Retina (tissue), 1 donor: ENCODE measurements around the gene KASH5.
A peak's percentile ranks its signal among the peaks of the same experiment; 100 is the strongest.

Experiments used
- DNase-seq: peaks from one replicate; pipeline ENCODE4 v3.0.0-alpha.2; 2016

The KASH5 gene

DNA sequence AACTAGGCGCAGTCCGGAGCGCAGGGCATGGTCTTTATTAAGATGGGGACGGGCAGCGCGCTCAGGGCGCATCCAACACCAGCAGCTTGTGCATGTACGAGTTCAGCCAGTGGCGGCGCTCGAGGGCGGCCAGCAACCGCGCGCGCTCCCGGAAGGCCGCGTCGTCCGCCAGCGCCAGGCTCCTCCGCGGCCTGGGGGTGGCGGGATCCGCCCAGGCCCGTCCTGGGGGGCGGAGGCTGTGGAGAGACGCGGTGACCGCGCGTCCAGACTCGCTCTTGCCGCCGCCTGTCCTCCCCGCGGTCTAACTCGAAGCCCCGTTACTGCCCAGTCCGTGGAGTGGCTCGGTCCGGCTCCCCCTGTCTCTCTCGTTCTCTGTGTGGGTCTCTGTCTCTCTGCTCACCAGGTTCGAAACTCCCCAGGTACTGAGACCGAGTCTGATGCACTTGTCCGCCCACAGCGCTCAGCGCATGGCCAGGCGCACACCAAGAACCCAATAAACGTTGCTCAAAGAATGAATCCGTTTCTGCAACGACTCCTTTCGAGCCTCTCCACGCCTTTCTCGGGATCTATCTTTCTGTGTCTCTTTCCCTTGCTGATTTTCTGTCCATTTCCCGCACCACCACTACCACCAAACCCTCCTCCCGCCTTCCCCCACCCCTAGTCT lies 34.5 kb downstream of the KASH5 start:
- peak; percentile 89 for DNase-seq

DNA sequence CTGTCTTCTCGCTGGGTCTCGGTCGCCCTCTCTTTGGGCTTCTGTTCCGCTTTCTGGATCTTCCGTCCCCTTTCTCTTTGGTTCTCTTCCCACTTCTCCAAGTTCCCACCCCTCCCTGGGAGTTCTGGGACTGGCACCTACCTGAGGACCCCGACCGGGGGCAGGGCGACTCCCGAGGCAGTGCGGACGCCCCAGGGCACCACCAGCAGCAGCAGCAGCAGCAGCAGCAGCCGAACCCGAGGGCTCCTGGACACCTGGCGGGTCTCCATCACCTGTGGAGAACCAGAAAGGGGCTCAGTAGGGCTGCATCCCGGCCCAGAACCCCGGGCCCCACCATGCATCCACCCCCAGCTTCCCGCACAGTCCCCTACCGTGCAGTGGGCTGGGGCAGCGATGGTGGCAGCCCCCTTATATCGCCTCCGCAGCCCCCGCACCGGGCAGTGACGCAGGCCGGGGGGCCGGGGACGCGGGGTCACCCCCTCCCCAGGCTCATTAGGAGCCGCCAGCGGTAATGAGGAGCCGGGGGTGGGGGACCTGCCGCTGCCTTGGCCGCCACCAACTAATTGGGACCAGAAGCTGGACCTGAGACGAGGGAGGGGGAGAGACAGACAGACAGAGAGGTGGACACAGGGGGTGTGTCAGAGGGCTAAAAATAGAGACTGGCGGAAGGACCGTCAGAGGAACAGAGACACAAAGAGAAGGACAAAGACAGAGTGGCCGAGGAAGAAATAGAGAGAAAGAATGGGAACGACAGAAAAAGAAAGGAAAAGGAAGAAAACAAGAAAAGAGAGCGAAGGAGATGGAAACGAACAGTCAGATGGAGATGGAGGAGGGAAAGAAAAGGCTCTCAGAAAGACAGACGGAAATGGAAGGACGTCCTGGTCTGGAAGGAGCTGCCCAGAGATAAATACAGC lies 35.3 kb downstream of the KASH5 start, which contains the start of gene PTH2:
TSS of gene PTH2 (minus strand) at position 371 of the 914 bp plus-strand sequence. CDS start at position 269, 102 bp downstream.
- no peak for DNase-seq

DNA sequence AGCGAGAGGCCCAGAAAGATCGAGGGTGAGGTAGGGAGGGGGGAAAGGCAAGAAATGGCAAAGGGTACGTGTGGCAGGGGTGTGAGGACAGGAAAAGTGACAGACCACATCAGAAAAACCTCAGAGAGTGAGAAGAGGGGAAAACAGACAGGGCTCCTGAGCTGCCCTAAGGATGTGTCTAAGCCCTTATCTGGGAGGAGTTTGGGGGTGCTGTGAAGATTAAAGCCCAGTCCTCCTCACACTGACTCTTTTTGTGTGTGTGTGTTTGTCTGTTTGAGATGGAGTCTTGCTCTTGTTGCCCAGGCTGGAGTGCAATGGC lies 35.9 kb downstream of the KASH5 start:
- DNase-seq, result no peak

DNA sequence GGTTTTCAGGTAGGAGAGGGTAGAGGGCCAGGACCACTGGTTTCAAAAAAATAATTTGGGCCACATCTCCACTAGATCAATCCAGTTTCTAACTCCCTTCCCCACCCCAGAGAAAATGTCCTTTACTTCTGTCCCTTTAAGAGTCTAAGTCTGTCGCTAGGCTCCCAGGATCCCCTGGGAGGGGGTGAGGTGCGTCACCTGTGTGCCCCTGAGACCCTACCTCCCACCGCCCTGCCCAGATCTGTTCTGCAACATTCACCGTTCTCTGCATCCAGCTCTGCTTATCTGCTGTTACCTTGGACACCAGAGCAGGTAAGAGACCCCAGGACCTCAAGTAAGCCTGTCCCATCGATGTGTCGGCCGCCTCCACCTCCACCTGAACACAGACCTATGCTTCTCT lies 37.1 kb downstream of the KASH5 start, which contains the start of gene GFY:
TSS of gene GFY (plus strand) at position 211 of the 400 bp plus-strand sequence. CDS start 1,043 bp downstream, outside the sequence.
- DNase-seq, result no peak

DNA sequence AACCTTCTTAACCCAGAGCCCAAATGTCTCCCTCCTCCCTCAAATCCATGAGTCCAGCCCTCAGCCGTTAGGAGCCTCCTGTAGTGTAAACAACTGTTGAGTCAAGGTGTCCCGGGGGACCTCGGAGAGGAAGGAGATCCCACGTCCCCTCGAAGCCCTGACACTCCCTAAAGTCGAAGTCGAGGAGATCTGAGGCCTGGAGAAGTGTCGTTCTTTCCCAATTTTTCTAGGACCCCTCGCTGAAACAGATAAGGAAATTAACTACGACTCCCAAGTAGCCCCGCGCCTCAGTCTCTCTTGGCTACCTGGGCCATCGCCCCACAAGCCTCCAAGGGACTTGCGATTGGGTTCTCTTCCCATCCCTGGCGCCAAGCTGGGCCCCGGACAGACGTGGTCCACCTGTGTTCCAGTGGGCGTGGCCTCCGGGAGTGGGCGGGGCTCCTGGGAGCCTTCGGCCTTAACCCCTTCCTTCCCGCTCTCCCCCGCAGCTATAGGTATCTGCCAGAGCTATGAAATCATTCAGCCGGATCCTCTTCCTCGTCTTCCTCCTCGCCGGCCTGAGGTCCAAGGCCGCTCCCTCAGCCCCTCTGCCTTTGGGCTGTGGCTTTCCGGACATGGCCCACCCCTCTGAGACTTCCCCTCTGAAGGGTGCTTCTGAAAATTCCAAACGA lies 38.0 kb downstream of the KASH5 start:
- no peak for DNase-seq

DNA sequence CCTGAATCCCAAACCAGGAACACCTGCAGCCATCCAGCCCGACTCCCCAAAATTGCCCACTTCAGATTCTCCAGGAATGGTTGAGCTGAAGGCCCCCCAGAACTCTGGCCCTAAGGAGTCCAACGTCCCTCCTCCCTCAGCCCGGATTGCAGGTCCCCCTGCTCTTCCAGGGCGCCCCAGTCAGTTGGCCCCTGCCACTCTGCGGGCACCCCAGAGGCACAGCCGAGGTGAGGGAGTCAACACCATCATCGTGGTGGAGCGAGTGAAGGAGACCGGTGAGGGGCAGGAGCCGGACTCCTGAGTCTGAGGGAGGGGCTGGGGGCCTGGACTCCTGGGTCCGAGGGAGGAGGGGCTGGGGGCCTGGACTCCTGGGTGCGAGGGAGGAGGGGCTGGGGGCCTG lies 39.3 kb downstream of the KASH5 start:
- no peak for DNase-seq

DNA sequence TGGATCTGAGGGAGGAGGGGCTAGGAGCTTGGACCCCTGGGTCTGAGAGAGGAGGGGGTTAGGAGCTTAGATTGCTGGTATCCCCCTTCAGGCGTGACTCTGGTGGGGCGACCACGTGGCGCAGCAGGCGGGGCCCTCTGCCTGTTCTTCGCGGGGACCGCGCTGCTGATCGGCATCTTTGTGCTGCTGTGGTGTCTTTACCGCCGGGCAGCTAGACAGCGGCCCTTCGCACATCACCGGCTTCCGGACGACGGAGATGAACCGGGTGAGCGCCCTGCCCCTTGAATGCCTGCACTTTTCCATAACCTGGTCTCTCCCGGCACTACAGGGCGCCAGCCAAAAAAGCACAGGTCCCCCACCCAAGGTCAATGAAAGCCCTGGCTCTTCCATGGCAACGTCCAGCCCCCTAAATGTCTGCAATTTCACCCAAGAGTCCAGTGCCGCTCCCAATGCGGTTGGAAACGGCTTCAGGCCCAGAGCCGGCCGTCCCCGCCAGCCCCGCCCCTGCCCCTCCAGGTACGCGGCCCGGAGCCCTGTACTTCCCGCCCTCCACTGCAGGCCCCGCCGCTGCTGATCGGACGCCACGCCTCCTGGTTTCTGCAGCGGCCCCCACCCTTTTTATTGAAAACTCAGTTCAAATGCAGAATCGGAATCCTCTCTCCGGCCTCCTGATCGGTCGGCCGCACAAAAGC lies 40.0 kb downstream of the KASH5 start:
- no peak for DNase-seq

DNA sequence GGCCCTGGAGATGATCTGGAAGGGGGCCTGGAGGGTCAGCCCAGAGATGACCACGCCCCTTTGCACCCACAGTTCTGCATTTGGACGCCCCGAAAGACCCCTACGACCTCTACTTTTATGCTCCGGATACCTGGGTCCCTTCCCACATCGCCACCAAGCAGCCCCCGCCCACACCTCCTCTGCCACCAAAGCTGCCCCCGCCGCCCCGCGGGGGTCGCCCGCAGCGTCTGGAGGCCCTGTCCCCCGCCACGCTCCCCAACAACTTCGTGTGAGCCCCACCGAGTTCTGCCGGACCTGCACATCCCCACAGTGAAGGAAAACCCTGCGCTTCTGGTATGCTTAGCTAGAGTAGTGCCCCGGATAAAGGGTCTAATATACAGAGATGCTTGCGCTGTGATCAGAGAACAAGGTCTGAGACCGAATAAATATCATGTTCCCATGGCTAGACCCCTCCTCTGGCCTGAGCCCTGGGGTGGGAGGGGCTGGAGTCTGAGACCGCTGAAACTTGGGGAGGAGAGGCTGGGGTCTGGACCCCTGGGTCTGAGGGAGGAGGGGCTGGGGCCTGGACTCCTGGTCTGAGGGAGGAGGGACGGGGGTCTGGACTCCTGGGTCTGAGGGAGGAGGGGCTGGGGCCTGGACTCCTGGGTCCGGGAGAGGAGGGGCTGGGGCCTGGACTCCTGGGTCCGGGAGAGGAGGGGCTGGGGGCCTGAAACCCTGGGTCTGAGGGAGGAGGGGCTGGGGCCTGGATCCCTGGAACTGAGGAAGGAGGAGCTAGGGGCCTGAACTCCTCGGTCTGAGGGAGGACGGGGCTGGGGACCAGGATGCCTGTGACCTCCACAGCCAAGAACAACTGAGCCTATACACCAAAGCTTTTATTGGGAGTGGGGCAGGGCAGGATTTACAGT lies 40.8 kb downstream of the KASH5 start:
- no peak for DNase-seq

DNA sequence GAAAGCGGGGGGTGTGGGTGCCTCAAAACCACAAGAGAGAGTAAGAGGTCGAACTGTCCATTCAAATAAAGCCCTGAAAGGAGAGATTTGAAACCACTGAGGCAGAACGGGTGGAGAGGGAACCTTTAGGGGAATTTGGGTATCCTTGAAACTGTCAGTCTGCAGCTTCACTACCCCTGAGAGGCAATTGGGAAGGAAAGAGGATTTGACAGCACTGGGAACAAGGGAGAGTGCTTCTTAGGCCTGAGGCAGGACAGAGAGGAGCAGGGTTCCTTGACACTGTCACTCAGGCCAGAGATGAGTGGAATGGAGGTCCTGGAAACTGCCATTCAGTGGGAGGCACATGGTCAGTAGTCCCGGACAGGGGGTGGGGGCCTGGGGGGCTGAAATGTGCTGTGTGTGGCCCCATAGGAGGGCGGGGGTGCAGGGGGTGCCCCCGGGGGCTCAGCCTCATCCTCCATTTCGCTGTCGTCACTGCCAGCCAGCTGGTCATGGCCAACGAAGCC lies 42.2 kb downstream of the KASH5 start:
- no peak for DNase-seq

DNA sequence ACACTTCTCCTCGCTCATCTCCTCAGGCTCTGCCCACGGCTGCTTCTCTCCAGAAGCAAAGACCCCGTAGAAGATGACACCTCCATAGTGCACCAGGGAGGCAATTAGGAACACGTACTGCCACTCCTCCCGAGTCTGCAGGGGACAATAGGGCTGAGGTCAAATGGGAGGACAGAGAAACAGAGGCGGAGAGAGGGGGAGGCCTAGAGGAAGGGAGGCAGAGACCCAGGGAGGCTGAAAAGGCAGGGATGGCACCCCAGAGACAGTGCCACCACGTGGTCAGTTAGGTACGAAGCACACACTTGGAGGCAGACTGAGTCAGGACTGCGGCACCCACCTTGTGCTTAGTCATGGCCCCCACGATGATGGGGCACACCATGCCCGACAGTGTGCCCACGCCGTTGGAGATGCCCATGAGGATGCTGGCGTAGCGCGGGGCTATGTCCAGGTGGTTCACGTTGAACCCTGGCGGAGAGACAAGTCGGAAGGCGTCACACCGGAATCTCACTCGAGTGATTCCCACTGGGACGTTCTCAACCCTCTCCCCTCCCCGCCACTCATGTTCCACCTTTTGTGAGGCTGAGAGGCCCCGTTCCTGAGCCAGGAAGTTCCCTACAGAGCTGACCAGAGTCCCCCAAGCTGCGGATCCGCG lies 42.8 kb downstream of the KASH5 start:
- no peak for DNase-seq

DNA sequence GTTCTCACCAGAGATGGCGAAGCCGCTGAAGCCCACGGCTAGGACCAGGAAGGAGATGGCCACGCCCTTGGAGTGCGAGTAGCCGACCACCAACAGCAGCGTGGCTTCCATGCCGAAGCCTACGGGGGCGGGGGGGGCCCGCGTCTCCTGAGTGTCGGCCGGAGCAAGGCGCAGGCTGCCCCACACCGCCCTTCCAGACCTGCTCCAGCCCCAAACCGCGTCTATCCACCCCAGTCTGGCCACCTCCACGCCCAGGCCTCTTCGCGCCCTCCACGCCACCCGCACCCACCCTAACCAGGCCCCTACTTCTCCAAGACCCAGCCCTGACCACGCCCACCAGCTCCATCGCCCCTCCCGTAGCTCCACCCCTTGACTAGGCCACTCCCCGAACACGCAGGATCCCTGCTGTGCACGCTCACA lies 43.3 kb downstream of the KASH5 start:
- no peak for DNase-seq

DNA sequence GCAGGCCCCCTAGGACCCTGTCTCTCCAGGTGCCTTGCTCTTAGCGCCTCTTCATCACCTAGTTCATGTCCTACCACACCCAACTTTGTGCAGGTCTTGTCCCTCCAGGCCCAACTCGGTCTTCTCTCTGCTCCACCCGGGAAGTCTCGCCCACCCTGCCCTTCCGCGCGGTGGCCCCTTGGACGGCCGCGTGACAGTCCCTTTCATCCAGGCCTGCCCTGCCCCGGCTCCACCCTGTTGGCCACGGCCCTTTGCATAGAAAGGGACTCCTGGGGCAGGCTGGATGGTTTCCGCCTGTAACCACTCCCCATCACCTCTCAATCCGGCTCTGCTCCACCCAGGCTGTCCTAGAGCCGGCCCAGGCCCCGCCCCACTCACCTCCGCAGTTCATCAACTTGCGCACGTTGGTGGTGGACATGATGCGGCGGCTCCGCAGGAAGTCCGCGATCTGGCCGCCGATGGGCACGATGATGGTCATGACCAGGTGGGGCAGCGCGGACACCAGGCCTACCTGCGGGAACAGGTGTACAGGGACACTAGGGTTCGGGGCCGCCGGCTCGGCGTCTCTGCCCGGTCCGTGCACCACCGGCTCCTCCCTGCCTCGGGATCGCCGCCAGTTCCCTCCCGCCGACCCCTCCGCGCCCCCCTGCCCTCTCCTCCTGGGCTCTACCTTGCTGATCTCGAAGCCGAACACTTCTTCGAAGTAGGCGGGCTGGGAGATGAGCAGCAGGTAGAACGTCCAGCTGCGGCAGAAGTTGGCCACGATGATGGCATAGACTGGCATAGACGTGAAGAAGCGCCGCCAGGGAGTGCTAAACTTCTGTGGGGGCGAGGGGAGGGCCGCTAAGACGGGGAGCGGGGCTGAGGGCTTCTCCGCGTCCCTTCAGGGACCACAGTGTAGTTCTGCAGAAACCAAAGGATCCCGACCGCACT lies 44.4 kb downstream of the KASH5 start:
- no peak for DNase-seq

DNA sequence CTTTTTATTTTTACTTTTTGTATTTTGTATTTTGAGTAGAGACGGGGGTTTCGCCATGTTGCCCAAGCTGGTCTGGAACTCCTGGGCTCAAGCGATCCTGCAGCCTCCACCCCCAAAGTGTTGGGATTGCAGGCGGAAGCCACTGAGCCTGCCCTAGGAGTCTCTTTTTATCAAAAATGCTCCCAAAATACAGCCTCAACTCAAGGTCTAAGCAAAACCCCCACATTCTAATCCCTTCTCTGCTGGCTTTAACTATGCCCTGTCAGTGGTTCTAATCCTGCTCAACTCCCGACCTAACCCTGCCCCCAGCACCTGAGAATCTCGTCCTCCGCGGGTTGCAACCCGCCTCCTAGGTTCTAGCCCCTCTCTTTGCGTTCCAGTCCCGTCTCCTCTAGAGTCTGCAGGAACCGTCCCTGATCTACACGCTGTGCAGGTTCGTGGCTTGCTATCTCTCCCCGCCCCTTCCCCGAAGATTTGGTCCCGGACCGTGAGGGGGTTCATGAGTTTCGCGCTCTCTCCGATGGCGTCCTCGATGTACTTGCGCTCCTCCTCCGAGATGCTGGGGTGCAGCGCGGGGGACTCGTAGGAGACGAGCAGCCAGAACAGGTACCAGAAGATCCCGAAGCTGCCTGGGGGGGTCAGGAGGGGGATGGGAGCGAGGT lies 45.3 kb downstream of the KASH5 start:
- DNase-seq, result no peak

DNA sequence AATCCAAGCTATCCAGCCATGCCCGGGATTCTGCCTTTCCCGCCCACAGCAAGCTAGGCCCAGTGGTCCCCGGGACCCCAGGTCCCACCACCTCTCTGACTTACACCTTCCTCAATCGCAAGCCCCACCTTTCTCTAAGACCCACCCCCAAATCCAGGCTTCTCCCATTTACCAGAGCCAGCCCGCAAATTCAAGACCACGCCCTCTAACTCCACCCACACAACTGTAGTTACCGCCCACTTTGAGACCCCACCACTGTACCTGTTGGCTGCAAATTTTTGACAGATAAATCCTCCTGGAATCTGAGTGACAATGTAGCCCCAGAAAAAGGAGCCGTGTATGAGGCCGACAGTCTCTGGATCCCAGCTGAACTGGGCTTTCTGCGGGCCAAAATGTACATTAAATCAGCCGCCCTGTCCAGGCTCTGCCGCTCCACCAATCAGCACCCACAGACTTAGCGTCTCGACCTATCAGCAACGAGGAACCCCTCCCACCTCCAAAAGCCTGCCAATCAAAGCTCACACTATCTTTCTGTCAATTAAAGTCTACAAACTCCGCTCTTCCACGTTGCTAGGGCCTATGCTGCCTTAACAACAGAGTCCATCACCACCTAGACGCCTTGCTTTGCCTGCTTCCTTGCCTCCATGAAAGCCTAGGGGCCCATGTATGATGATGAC lies 47.0 kb downstream of the KASH5 start:
- DNase-seq, result no peak

DNA sequence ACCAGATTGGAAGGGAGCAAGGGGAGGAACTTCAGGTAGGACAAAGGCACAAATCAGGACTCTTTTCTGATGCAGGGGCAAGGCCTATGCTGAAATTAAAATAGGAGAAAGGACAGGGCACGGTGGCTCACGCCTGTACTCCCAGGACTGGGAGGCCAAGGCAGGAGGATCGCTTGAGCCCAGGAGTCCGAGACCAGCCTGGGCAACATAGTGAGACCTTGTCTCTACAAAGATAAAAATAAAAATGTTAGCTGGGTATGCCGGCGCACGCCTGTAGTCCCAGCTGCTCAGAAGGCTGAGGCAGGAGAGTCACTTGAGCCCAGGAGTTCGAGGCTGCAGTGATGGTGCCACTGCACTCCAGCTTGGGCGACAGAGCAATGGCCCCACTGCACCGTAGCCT lies 47.6 kb downstream of the KASH5 start:
- DNase-seq, result no peak

DNA sequence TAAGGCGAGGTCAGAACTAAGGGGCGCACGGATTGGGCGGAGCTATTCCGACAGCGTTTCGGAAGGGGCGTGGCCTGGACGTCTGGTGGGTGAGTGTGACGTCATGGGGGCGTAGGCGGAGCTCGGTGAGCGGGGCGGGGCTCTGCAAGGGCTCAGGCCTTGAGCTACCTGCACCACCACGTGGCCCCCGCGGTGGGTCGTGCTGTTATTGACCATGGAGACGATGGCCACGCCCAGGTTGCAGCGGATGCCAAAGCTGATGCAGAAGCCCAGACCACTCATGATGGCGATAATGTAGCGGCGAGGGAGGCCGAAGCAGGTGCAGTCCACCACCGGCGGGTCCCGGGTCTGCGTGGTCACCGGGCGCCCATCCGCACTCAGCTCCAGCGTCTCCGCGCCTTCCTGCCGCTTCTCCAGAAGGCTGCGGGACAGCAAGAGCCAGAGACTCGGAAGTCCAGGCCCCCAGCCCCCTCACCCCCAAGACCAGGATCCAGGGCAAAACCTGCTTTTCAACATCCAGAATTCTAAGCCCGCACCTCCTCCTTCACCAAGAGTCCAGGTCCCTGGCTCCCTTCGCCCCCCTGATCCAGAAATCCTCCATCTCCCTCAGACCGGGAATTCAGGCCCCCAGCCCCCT lies 48.5 kb downstream of the KASH5 start:
- DNase-seq, result no peak

DNA sequence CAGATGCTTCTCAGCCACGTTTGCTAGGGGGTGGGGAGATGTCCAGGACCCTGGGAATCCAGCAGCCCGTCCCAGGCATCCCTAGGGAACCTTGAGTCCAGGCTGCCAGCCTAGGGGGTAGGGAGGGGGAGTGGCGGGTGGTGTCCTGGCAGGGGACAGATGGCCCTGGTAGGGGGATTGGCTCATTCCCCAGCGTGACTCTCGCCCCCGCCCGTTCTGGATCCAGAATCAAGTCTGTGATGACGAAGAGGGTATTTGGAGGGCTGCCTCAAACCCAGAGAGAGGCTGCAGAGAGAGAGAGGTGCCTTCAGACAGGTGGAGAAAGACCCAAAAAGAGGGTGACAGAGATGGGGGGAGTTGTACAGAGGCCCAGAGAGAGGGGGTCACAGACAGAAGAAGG lies 49.2 kb downstream of the KASH5 start:
- DNase-seq, result no peak

DNA sequence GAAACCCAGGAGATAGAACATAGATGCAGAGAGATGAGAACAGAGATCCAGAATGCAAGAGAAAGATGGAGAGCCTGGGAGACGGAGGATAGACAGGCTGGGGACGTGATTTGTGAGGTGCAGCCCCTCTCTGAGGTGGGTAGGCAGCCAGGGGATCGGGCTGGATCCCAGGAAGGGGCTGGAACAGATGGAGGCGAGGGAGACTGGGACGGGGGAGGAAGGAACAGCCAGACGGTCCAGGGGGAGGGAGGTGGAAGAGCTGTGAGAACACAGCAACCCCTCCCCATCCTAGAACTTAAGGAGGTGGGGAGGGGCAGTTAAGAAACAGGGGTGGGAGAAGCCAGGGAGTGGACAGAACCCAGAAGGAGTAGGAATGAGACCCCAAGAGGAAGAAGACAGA lies 50.2 kb downstream of the KASH5 start:
- DNase-seq, result no peak
